NCI-H146 (cell line): ENCODE data around the gene PIP5K1B.
"Not testable (repeated sequence)": the region's sequence is repeated elsewhere in the genome, so short reads cannot be mapped to it uniquely, and the experiment has no call there.

Experiments used
- DNase-seq: peaks from one replicate; lab custom pipeline; 2025; lab: John Stamatoyannopoulos, UW

The PIP5K1B gene

GRCh38 chr9:68955330-68955729 is 250.3 kb downstream of the PIP5K1B start:
- no peak for DNase-seq

GRCh38 chr9:68957479-68957878 is 252.4 kb downstream of the PIP5K1B start:
- DNase-seq: no peak

GRCh38 chr9:68961587-68961986 is 256.5 kb downstream of the PIP5K1B start:
- no peak for DNase-seq

GRCh38 chr9:68963416-68963815 is 258.4 kb downstream of the PIP5K1B start:
- DNase-seq: no peak

- no peak for DNase-seq
These were observed 259.1 kb downstream of the PIP5K1B start for GRCh38 chr9:68964102-68964541.

- no peak for DNase-seq
These were observed 259.7 kb downstream of the PIP5K1B start for GRCh38 chr9:68964765-68965164.

- no peak for DNase-seq
These were observed 261.5 kb downstream of the PIP5K1B start for GRCh38 chr9:68966496-68966944.

- no peak for DNase-seq
These were observed 262.8 kb downstream of the PIP5K1B start for GRCh38 chr9:68967800-68968199.

GRCh38 chr9:68969538-68969937 is 264.5 kb downstream of the PIP5K1B start:
- DNase-seq: peak; percentile 11

GRCh38 chr9:68970151-68970550 is 265.1 kb downstream of the PIP5K1B start:
- DNase-seq: peak; percentile 79

GRCh38 chr9:68973619-68974018 is 268.6 kb downstream of the PIP5K1B start:
- DNase-seq: no peak

- no peak for DNase-seq
These were observed 269.4 kb downstream of the PIP5K1B start for GRCh38 chr9:68974431-68974830.

GRCh38 chr9:68974901-68975300 is 269.9 kb downstream of the PIP5K1B start:
- no peak for DNase-seq

- no peak for DNase-seq
These were observed 270.5 kb downstream of the PIP5K1B start for GRCh38 chr9:68975365-68976043.

GRCh38 chr9:68978066-68978465 is 273.0 kb downstream of the PIP5K1B start:
- DNase-seq: no peak

- DNase-seq: no peak
These were observed 273.5 kb downstream of the PIP5K1B start for GRCh38 chr9:68978501-68978900.

GRCh38 chr9:68979538-68980314 is 274.7 kb downstream of the PIP5K1B start:
- DNase-seq: peak; percentile 14

- DNase-seq: no peak
These were observed 275.4 kb downstream of the PIP5K1B start for GRCh38 chr9:68980341-68980914.

GRCh38 chr9:68981789-68982188 is 276.7 kb downstream of the PIP5K1B start:
- peak; percentile 37 for DNase-seq

- no peak for DNase-seq
These were observed 278.0 kb downstream of the PIP5K1B start for GRCh38 chr9:68983008-68983411.

GRCh38 chr9:68983522-68984424 is 278.7 kb downstream of the PIP5K1B start:
- no peak for DNase-seq

- DNase-seq: not testable (repeated sequence)
These were observed 281.9 kb downstream of the PIP5K1B start for GRCh38 chr9:68986949-68987348.
